OCI-LY1 (cell line): ENCODE measurements around the gene PRPF6.
A peak's percentile ranks its signal among the peaks of the same experiment; 100 is the strongest.

Source experiments
- H2AFZ ChIP-seq: fragments of 200-600 bp; sonication (generic), shearing (Covaris generic); 2 replicates; pipeline ENCODE4 v1.6.0; 2014; ENCODE audit warnings: antibody characterized with exemption, mild to moderate bottlenecking, low read length
- H3F3A ChIP-seq: fragments of 200-600 bp; sonication (generic), shearing (Covaris generic); 2 replicates; pipeline ENCODE4 v1.6.0; 2014; ENCODE audit warnings: mild to moderate bottlenecking, antibody characterized with exemption, low read length, moderate library complexity; ENCODE audit not compliant: insufficient read depth
- H3K27ac ChIP-seq: fragments of 200-600 bp; sonication (generic); 2 replicates; pipeline ENCODE4 v1.5.1; 2014; ENCODE audit warnings: low read length, mixed run types, mild to moderate bottlenecking, low read depth; ENCODE audit not compliant: poor library complexity, severe bottlenecking
- H3K27me3 ChIP-seq: fragments of 200-600 bp; sonication (generic); 2 replicates; pipeline ENCODE4 v1.6.0; 2014; ENCODE audit warnings: antibody characterized with exemption, mild to moderate bottlenecking, low read length, moderate library complexity; ENCODE audit not compliant: insufficient read depth
- H3K36me3 ChIP-seq: fragments of 200-600 bp; sonication (generic); 2 replicates; pipeline ENCODE4 v1.6.1; 2014; ENCODE audit warnings: mild to moderate bottlenecking, antibody characterized with exemption, low read length, moderate library complexity, mixed read lengths; ENCODE audit not compliant: insufficient read depth
- H3K4me1 ChIP-seq: fragments of 200-600 bp; sonication (generic); 2 replicates; pipeline ENCODE4 v1.5.1; 2014; ENCODE audit warnings: mild to moderate bottlenecking, low read length, moderate library complexity; ENCODE audit not compliant: insufficient read depth, severe bottlenecking
- H3K4me2 ChIP-seq: fragments of 200-600 bp; sonication (generic), shearing (Covaris generic); 2 replicates; pipeline ENCODE4 v1.6.1; 2014; ENCODE audit warnings: low read length
- H3K4me3 ChIP-seq: fragments of 200-600 bp; sonication (generic); 2 replicates; pipeline ENCODE4 v1.5.1; 2014; ENCODE audit warnings: low read length, low read depth, mild to moderate bottlenecking, mixed read lengths; ENCODE audit not compliant: poor library complexity, severe bottlenecking
- H3K79me2 ChIP-seq: fragments of 200-600 bp; shearing (Covaris generic); 2 replicates; pipeline ENCODE4 v1.6.1; 2016; ENCODE audit warnings: mixed run types, low read length, mixed read lengths; ENCODE audit not compliant: insufficient read depth
- H3K9ac ChIP-seq: fragments of 200-600 bp; sonication (generic), shearing (Covaris generic); 2 replicates; pipeline ENCODE4 v1.6.1; 2014; ENCODE audit warnings: mild to moderate bottlenecking, low read length, mixed read lengths
- H3K9me2 ChIP-seq: fragments of 200-600 bp; sonication (generic), shearing (Covaris generic); 2 replicates; pipeline ENCODE4 v1.6.1; 2014; ENCODE audit warnings: low read depth, mild to moderate bottlenecking, low read length, mixed read lengths
- H3K9me3 ChIP-seq: fragments of 200-600 bp; shearing (Covaris generic); 2 replicates; pipeline ENCODE4 v1.6.1; 2014; ENCODE audit warnings: low read length, mixed read lengths
- H4K20me1 ChIP-seq: fragments of 200-600 bp; sonication (generic), shearing (Covaris generic); 2 replicates; pipeline ENCODE4 v1.6.0; 2016; ENCODE audit warnings: mild to moderate bottlenecking, low read length; ENCODE audit not compliant: insufficient read depth
- CTCF ChIP-seq: fragments of 200-600 bp; sonication (generic), shearing (Covaris generic); IDR thresholded peaks from 2 replicates; pipeline ENCODE4 v1.5.1; 2017; ENCODE audit warnings: mild to moderate bottlenecking, antibody characterized with exemption, low read length, moderate library complexity, mixed read lengths
- EZH2 ChIP-seq: fragments of 200-600 bp; sonication (generic), shearing (Covaris generic); IDR thresholded peaks from 2 replicates; pipeline ENCODE4 v1.8.0; 2017; ENCODE audit warnings: borderline replicate concordance, mixed run types, mild to moderate bottlenecking, antibody characterized with exemption, low read length, moderate library complexity, mixed read lengths

The PRPF6 gene

GRCh38 chr20:64069209-64069613 is 88.3 kb downstream of the PRPF6 start:
- H3K27ac ChIP-seq = no peak overlapping the region
- TF ChIP-seq CTCF (no peak), EZH2 (no peak)
- peaks cover 14% of the 10 kb centered on the region for H3K4me1 ChIP-seq
- H3K9me2 ChIP-seq = no peaks in the 10 kb centered on the region
- no peaks in the 10 kb centered on the region for H4K20me1 ChIP-seq
- H2AFZ ChIP-seq = no peak overlapping the region
- no peaks in the 10 kb centered on the region for H3F3A ChIP-seq
- H3K79me2 ChIP-seq = no peaks in the 10 kb centered on the region
- H3K9me3 ChIP-seq = no peaks in the 10 kb centered on the region
- H3K4me3 ChIP-seq = no peak overlapping the region
- H3K36me3 ChIP-seq = no peaks in the 10 kb centered on the region; the same call in 1 of the 2 replicates
- peaks cover 9% of the 10 kb centered on the region; the same call in 1 of the 2 replicates for H3K27me3 ChIP-seq
- no peak overlapping the region for H3K9ac ChIP-seq
- no peak overlapping the region for H3K4me2 ChIP-seq

GRCh38 chr20:64069614-64070243 is 88.8 kb downstream of the PRPF6 start:
- no peaks in the 10 kb centered on the region for H4K20me1 ChIP-seq
- no peaks in the 10 kb centered on the region for H3K9me3 ChIP-seq
- H3K79me2 ChIP-seq = no peaks in the 10 kb centered on the region
- H2AFZ ChIP-seq = no peak overlapping the region
- peaks cover 14% of the 10 kb centered on the region for H3K4me1 ChIP-seq
- no peaks in the 10 kb centered on the region; the same call in 1 of the 2 replicates for H3K36me3 ChIP-seq
- H3K27ac ChIP-seq = no peak overlapping the region
- H3K4me2 ChIP-seq = no peak overlapping the region
- no peak overlapping the region for H3K4me3 ChIP-seq
- H3K27me3 ChIP-seq = peaks cover 9% of the 10 kb centered on the region; the same call in 1 of the 2 replicates
- no peak for TF ChIP-seq EZH2
- TF ChIP-seq CTCF = peak; percentile 59
- no peak overlapping the region for H3K9ac ChIP-seq
- H3F3A ChIP-seq = no peaks in the 10 kb centered on the region
- no peaks in the 10 kb centered on the region for H3K9me2 ChIP-seq

GRCh38 chr20:64070244-64070993 is 89.5 kb downstream of the PRPF6 start:
- no peaks in the 10 kb centered on the region for H3F3A ChIP-seq
- no peak overlapping the region for H3K4me2 ChIP-seq
- no peak overlapping the region for H3K27ac ChIP-seq

More at GRCh38 chr20:64070244-64070993, 89.5 kb downstream of the PRPF6 start:
- Histone ChIP-seq H4K20me1 (no peaks in the 10 kb centered on the region), H3K4me1 (peaks cover 9% of the 10 kb centered on the region), H3K9ac (no peak overlapping the region), H3K27me3 (peaks cover 9% of the 10 kb centered on the region; the same call in 1 of the 2 replicates), H3K9me3 (no peaks in the 10 kb centered on the region), H3K79me2 (no peaks in the 10 kb centered on the region), H2AFZ (no peak overlapping the region), H3K4me3 (no peak overlapping the region), H3K36me3 (no peaks in the 10 kb centered on the region; the same call in 1 of the 2 replicates), H3K9me2 (no peaks in the 10 kb centered on the region)
- TF ChIP-seq EZH2 (no peak), CTCF (no peak)
